Bronchial epithelial cell (primary cell): ENCODE results near the gene KIAA0930. TPM values are rescaled to one million over a fixed set of nuclear protein-coding genes. Genes with fewer than 3 reads are reported as not detected.

ENCODE experiments used
- DNase-seq: peaks from one replicate; pipeline ENCODE4 v3.0.0-alpha.2; 2010; ENCODE audit warnings: low read depth
- FAIRE-seq: peaks from 2 replicates; lab custom pipeline; 2011; peaks lifted over from hg19 to GRCh38; lab: Jason Lieb, UNC
- H3K27me3 ChIP-seq: 2 replicates; pipeline ENCODE4 v1.5.1; 2011; ENCODE audit warnings: low read length; ENCODE audit not compliant: control insufficient read depth, insufficient read depth
- H3K36me3 ChIP-seq: 2 replicates; pipeline ENCODE4 v1.5.1; 2011; ENCODE audit warnings: low read length; ENCODE audit not compliant: control insufficient read depth, insufficient read depth
- H3K4me3 ChIP-seq: 2 replicates; pipeline ENCODE4 v1.5.1; 2011; ENCODE audit warnings: mild to moderate bottlenecking, low read depth, low read length, control low read depth
- total RNA-seq: library from RNA; depleted of rRNA; stranded (reverse); fragments of >200 nt; gene quantifications from 2 replicates; pipeline ENCODE4 v1.2.1, GENCODE V29; 2014
- TF ChIP-seq, protein P1 (sequence below): IDR thresholded peaks from 2 replicates; pipeline ENCODE4 v1.5.1; 2011; ENCODE audit warnings: mild to moderate bottlenecking, moderate library complexity, low read length, control low read depth, inconsistent platforms; ENCODE audit not compliant: insufficient read depth, severe bottlenecking

KIAA0930 gene
- total RNA-seq, 1 donor from 2014 or later: 78.5 TPM

- Histone ChIP-seq H3K4me3 (no peak overlapping the region), H3K27me3 (no peaks in the 10 kb centered on the region), H3K36me3 (peaks cover 10% of the 10 kb centered on the region)
- FAIRE-seq: no peak
- no peak for DNase-seq
- TF ChIP-seq, protein P1, sequence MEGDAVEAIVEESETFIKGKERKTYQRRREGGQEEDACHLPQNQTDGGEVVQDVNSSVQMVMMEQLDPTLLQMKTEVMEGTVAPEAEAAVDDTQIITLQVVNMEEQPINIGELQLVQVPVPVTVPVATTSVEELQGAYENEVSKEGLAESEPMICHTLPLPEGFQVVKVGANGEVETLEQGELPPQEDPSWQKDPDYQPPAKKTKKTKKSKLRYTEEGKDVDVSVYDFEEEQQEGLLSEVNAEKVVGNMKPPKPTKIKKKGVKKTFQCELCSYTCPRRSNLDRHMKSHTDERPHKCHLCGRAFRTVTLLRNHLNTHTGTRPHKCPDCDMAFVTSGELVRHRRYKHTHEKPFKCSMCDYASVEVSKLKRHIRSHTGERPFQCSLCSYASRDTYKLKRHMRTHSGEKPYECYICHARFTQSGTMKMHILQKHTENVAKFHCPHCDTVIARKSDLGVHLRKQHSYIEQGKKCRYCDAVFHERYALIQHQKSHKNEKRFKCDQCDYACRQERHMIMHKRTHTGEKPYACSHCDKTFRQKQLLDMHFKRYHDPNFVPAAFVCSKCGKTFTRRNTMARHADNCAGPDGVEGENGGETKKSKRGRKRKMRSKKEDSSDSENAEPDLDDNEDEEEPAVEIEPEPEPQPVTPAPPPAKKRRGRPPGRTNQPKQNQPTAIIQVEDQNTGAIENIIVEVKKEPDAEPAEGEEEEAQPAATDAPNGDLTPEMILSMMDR: no peak
Observed at GRCh38 chr22:45188779-45189178, 51.9 kb downstream of the KIAA0930 start.

DNA sequence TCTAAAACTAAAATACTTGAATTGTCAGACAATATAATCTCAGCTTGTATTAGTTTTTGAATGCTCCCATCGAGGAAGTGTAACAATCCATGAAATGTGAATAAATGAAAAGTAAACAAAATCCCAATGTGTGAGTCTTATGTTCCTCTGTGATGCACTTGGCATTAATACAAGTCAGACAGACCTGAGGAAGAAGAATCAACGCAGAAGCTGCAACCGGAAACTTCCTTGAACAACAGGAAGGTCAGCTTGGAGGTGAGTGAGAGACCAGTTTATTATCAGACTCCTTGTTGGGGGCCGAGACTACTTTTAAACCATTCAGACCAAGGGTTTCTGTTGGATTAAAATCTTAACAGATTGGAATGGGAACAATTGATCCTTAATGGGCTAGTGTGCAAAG is 52.8 kb downstream of the KIAA0930 start:
- no peaks in the 10 kb centered on the region for H3K27me3 ChIP-seq
- TF ChIP-seq, protein P1: no peak
- no peak for DNase-seq
- peaks cover 9% of the 10 kb centered on the region for H3K36me3 ChIP-seq
- FAIRE-seq: no peak
- no peak overlapping the region for H3K4me3 ChIP-seq

- H3K4me3 ChIP-seq: no peak overlapping the region
- no peaks in the 10 kb centered on the region for H3K27me3 ChIP-seq
- H3K36me3 ChIP-seq: peaks cover 12% of the 10 kb centered on the region
- TF ChIP-seq, protein P1: no peak
- no peak for FAIRE-seq
- peak; percentile 20 for DNase-seq
Observed at GRCh38 chr22:45185718-45186514, 54.8 kb downstream of the KIAA0930 start.

DNA sequence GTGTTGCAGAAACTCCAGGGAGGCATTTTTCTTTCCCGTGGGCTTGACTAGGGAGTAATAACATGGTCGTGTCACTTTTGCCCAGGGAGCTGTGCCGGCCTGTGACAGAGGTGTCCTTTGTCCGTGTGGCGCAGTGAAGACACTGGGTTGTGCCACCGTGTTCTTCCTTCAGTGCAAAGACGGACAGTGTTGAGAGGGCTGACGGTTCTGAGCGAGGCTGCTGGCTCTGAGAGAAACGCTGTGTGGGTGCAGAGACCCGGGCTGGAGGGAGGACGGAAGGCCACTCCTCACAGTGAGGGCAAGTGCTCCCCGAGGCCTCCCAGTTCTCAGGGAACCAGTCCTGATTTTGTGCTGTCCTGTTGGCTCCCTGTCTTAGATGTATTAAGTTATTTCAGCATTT is 56.7 kb downstream of the KIAA0930 start:
- no peak overlapping the region for H3K4me3 ChIP-seq
- H3K27me3 ChIP-seq: no peaks in the 10 kb centered on the region
- FAIRE-seq (peak; percentile 13), DNase-seq (no peak)
- peaks cover 16% of the 10 kb centered on the region for H3K36me3 ChIP-seq
- TF ChIP-seq, protein P1: no peak

DNA sequence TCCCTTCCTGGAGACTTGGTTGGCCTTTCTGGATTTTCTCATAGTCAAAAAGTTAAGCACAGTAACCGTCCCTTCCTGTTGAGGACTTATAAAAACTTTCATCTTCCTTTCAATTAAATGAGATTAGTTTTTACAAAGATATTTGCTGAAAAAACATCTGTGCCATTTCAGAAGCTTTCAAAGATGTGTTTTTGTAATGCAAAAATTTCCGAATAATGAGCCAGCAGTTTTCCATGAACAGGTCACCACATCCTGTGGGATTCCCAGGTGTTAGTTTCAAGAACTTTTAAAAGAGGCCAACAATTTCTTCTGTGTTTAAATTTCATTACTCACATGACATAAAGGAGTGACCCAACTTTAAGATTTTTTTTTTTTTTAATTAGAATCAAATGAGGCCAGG is 58.9 kb downstream of the KIAA0930 start:
- FAIRE-seq: no peak
- no peak for DNase-seq
- TF ChIP-seq, protein P1: no peak
- Histone ChIP-seq H3K27me3 (no peaks in the 10 kb centered on the region), H3K36me3 (peaks cover 18% of the 10 kb centered on the region), H3K4me3 (no peak overlapping the region)

DNA sequence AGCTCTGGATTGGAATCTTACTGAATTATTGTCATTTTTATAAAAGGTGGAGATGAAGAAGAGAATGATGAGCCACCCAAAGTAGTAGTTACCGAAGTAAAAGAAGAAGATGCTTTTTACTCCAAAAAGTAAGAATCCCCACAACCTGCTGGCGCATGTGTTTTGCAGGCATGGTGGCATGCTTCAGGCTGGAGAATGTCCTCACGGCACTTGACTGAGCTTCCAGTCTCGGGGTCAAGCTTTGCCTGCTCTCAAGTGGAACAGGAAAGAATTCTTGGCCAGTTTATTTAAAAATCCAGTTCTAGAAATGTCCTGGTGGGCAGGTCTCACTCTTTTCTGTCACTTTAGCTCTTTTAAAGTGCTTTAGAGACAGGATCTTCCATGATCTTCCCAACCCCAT is 59.5 kb downstream of the KIAA0930 start:
- TF ChIP-seq, protein P1: no peak
- FAIRE-seq (no peak), DNase-seq (no peak)
- no peaks in the 10 kb centered on the region for H3K27me3 ChIP-seq
- no peak overlapping the region for H3K4me3 ChIP-seq
- H3K36me3 ChIP-seq: peaks cover 19% of the 10 kb centered on the region
